Ectodermal cell (in vitro differentiated cells): ENCODE results near the gene EPAS1.

ENCODE experiments used
- H3K27ac ChIP-seq: 2 replicates; pipeline ENCODE4 v1.7.0; 2013; ENCODE audit warnings: mild to moderate bottlenecking, low read depth, low read length; ENCODE audit not compliant: insufficient read depth, poor library complexity, severe bottlenecking
- H3K27me3 ChIP-seq: 2 replicates; pipeline ENCODE4 v1.7.0; 2013; ENCODE audit warnings: mild to moderate bottlenecking, low read length; ENCODE audit not compliant: insufficient read depth, control insufficient read depth, poor library complexity, severe bottlenecking
- H3K36me3 ChIP-seq: one replicate; pipeline ENCODE4 v1.7.0; 2013; ENCODE audit warnings: low read length; ENCODE audit not compliant: control insufficient read depth, insufficient read depth
- H3K4me1 ChIP-seq: one replicate; pipeline ENCODE4 v1.7.0; 2013; ENCODE audit warnings: low read length; ENCODE audit not compliant: control insufficient read depth, insufficient read depth
- H3K4me3 ChIP-seq: 2 replicates; pipeline ENCODE4 v1.7.0; 2013; ENCODE audit warnings: low read depth, low read length, control low read depth; ENCODE audit not compliant: insufficient read depth
- H3K9me3 ChIP-seq: 2 replicates; pipeline ENCODE4 v1.7.0; 2013; ENCODE audit warnings: mild to moderate bottlenecking, low read length, moderate library complexity; ENCODE audit not compliant: control insufficient read depth
- WGBS, 2 experiments: methylation state at CpG; one replicate each; pipeline ENCODE4 v1.1.7; 2013; ENCODE audit warnings: missing lambda C conversion rate in 2 of 2; 5-methylcytosine and 5-hydroxymethylcytosine counted together

The EPAS1 gene

GRCh38 chr2:46362667-46363012 lies 65.4 kb downstream of the EPAS1 start:
- H3K27me3 ChIP-seq: no peaks in the 10 kb centered on the region
- no peaks in the 10 kb centered on the region for H3K36me3 ChIP-seq
- no peak overlapping the region for H3K4me3 ChIP-seq
- no peaks in the 10 kb centered on the region for H3K4me1 ChIP-seq
- H3K27ac ChIP-seq: no peak overlapping the region
- 92 to 95% methylated on average over 4 of the region's 4 CpGs for WGBS, 2 experiments
- no peaks in the 10 kb centered on the region for H3K9me3 ChIP-seq

- WGBS, 2 experiments: 92 to 93% methylated on average over 3 to 4 of the region's 4 CpGs
- H3K36me3 ChIP-seq: no peaks in the 10 kb centered on the region
Observed at GRCh38 chr2:46363535-46364170, 66.4 kb downstream of the EPAS1 start.

DNA sequence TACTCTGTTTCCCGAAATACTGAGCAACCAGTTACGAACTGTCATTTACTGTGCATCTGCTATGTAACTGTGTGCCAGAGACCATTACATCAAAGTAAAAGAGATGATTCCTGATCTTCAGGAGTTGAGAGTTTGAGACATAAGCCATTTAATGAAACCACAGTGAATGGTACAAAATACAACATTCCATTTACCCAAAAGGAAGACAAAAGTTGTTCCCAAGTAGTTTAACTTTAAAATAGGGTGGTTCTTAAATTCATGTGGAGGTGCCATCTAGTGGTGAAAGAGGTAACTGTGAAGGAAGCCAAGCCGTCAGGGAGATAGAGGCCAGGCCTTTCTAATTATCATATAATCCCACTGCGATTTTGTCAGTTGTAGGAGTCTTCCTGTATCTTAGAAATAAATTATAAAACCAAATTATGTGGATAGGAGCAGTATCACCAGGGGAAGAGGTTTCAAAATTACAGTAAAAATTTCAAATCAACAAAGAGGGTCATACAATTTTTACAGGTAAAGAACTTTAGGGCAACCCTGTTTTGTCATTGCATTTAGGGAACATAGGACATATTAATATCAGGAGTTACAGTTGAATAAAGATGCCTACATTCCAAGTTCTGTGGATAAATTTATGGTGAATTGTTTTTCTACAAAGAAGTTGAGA lies 67.7 kb downstream of the EPAS1 start:
- H3K4me1 ChIP-seq: no peaks in the 10 kb centered on the region

More at GRCh38 chr2:46363535-46364170, 66.4 kb downstream of the EPAS1 start:
- Histone ChIP-seq H3K27me3 (no peaks in the 10 kb centered on the region), H3K27ac (no peak overlapping the region), H3K9me3 (no peaks in the 10 kb centered on the region), H3K4me3 (no peak overlapping the region), H3K4me1 (no peaks in the 10 kb centered on the region)

GRCh38 chr2:46365913-46366667 lies 68.9 kb downstream of the EPAS1 start:
- no peaks in the 10 kb centered on the region for H3K27me3 ChIP-seq
- 89 to 91% methylated on average over 15 of the region's 15 CpGs for WGBS, 2 experiments

More for the DNA sequence above, 67.7 kb downstream of the EPAS1 start:
- H3K27me3 ChIP-seq: no peaks in the 10 kb centered on the region
- no peaks in the 10 kb centered on the region for H3K36me3 ChIP-seq
- no peak overlapping the region for H3K27ac ChIP-seq
- 62 to 100% methylated on average over 2 to 4 of the region's 4 CpGs for WGBS, 2 experiments
- no peaks in the 10 kb centered on the region for H3K9me3 ChIP-seq
- no peak overlapping the region for H3K4me3 ChIP-seq

DNA sequence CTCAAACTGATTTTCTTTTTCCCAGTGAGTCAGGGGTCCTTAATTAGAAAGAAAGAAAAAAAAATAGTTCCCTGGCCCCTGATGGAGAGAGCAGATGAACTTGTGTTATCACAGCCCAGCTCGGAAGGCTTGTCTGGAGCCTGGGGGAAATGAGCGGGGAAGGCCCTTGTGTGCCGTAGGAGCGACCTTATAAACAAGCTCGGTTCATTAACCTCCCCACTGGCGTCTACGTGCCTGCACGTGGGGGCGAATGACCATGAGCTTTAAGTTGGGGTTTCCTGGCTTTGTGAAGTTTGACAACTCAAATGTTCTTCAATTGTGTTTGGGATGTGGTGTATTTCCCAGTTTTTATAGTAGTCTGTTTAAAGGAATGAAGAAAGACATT lies 69.5 kb downstream of the EPAS1 start:
- no peaks in the 10 kb centered on the region for H3K36me3 ChIP-seq
- H3K4me3 ChIP-seq: no peak overlapping the region
- H3K27ac ChIP-seq: no peak overlapping the region
- H3K4me1 ChIP-seq: no peaks in the 10 kb centered on the region
- no peaks in the 10 kb centered on the region for H3K27me3 ChIP-seq
- no peaks in the 10 kb centered on the region for H3K9me3 ChIP-seq
- WGBS, 2 experiments: 93 to 94% methylated on average over 9 of the region's 9 CpGs

More at GRCh38 chr2:46365913-46366667, 68.9 kb downstream of the EPAS1 start:
- Histone ChIP-seq H3K9me3 (no peaks in the 10 kb centered on the region), H3K27ac (no peak overlapping the region), H3K4me3 (no peak overlapping the region), H3K4me1 (no peaks in the 10 kb centered on the region), H3K36me3 (no peaks in the 10 kb centered on the region)

GRCh38 chr2:46367286-46367685 lies 70.1 kb downstream of the EPAS1 start:
- H3K27ac ChIP-seq: no peak overlapping the region
- no peaks in the 10 kb centered on the region for H3K9me3 ChIP-seq
- 89% methylated on average over 6 of the region's 6 CpGs for WGBS, 2 experiments
- no peaks in the 10 kb centered on the region for H3K27me3 ChIP-seq
- no peaks in the 10 kb centered on the region for H3K4me1 ChIP-seq
- no peaks in the 10 kb centered on the region for H3K36me3 ChIP-seq
- no peak overlapping the region for H3K4me3 ChIP-seq

GRCh38 chr2:46368401-46368800 lies 71.2 kb downstream of the EPAS1 start:
- no peaks in the 10 kb centered on the region for H3K9me3 ChIP-seq
- WGBS, 2 experiments: 91 to 92% methylated on average over 2 of the region's 2 CpGs

GRCh38 chr2:46369783-46370182 lies 72.6 kb downstream of the EPAS1 start:
- H3K9me3 ChIP-seq: no peaks in the 10 kb centered on the region
- WGBS, 2 experiments: 91 to 98% methylated on average over 5 of the region's 5 CpGs
- no peak overlapping the region for H3K4me3 ChIP-seq
- H3K27ac ChIP-seq: no peak overlapping the region
- no peaks in the 10 kb centered on the region for H3K27me3 ChIP-seq
- no peaks in the 10 kb centered on the region for H3K36me3 ChIP-seq
- H3K4me1 ChIP-seq: no peaks in the 10 kb centered on the region

More at GRCh38 chr2:46368401-46368800, 71.2 kb downstream of the EPAS1 start:
- Histone ChIP-seq H3K36me3 (no peaks in the 10 kb centered on the region), H3K4me3 (no peak overlapping the region), H3K4me1 (no peaks in the 10 kb centered on the region), H3K27ac (no peak overlapping the region), H3K27me3 (no peaks in the 10 kb centered on the region)

DNA sequence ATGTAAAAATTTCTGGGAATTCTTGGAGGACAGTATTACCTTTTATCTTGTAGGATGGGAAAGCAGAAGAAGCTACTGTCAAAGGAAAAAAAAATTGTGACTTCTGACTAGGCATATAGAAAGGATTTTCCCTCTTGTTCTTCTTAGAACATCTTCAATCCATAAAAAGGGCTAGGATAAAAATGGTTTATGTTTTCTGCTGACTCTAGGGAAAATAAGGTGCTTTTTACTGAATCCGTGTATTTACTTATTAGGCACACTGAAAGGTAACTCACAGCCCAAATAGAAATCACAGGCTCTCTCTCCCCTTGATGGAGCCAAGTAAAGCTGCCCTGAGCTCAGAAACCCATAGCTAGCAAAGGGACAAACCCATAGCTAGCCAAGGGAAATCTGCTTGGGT lies 74.6 kb downstream of the EPAS1 start:
- no peaks in the 10 kb centered on the region for H3K4me1 ChIP-seq
- H3K4me3 ChIP-seq: no peak overlapping the region
- 88 to 100% methylated on average over 1 of the region's 1 CpG for WGBS, 2 experiments
- no peaks in the 10 kb centered on the region for H3K27me3 ChIP-seq
- no peaks in the 10 kb centered on the region for H3K36me3 ChIP-seq
- no peaks in the 10 kb centered on the region for H3K9me3 ChIP-seq
- no peak overlapping the region for H3K27ac ChIP-seq

- H3K27ac ChIP-seq: no peak overlapping the region
- no peaks in the 10 kb centered on the region for H3K4me1 ChIP-seq
- H3K36me3 ChIP-seq: no peaks in the 10 kb centered on the region
- H3K4me3 ChIP-seq: no peak overlapping the region
- no peaks in the 10 kb centered on the region for H3K27me3 ChIP-seq
- H3K9me3 ChIP-seq: no peaks in the 10 kb centered on the region
- WGBS, 2 experiments: 88 to 96% methylated on average over 1 to 2 of the region's 2 CpGs
Observed at GRCh38 chr2:46372475-46372874, 75.3 kb downstream of the EPAS1 start.
